Measurements from ENCODE around the gene SIRPD.

SIRPD gene

GRCh38 chr20:1493536-1493935 lies 64.0 kb downstream of the SIRPD start:
- no peak for TF ChIP-seq ZNF274 (IDR thresholded peaks at IDR 0.05; ENCODE audit: low read depth, low read length)
- H3K4me3 ChIP-seq (ENCODE audit: low read length) = no peak overlapping the region

- no peak for TF ChIP-seq ZNF274 (IDR thresholded peaks at IDR 0.05; ENCODE audit: low read depth, low read length)
- no peak overlapping the region for H3K4me3 ChIP-seq (ENCODE audit: low read length)
Measured at GRCh38 chr20:1491860-1492642, 65.5 kb downstream of the SIRPD start.

DNA sequence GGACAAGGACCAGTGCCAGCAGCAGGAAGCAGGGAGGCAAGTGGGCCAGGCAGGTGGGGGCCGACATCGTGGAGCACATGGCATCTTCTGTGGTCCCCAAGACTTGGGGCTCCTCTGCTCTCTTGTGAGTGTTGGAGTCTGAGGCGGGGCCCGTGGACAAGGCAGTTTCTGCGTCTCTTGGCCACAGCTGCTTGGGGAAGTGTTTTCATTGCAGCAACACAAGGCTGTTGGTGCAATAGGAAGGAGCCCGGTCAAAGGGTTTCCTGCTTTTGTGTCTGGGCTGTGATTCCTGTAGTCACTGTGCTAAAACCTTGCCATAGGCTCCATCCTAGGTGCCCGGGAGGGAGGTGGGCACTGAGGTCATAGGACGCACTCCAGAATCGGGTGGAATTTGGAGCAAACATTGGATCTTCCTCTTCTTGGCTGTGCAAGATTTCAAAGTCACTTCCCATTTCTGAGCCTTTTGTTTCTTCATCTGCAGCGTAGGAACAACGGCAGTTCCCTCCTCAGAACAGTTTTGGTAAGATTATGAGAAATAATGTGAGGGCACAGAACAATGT lies 66.1 kb downstream of the SIRPD start, which contains the start of gene SIRPB2:
Gene SIRPB2 (minus strand): TSS at position 140 of the 560 bp plus-strand sequence. CDS start 61 bp downstream, at position 79.
- no peak for TF ChIP-seq ZNF274 (IDR thresholded peaks at IDR 0.05; ENCODE audit: low read depth, low read length)
- H3K4me3 ChIP-seq (ENCODE audit: low read length) = no peak within 1 kb of the TSS

- no peak overlapping the region for H3K4me3 ChIP-seq (ENCODE audit: low read length)
- no peak for TF ChIP-seq ZNF274 (IDR thresholded peaks at IDR 0.05; ENCODE audit: low read depth, low read length)
Measured at GRCh38 chr20:1490643-1491195, 66.8 kb downstream of the SIRPD start.

- no peak for TF ChIP-seq ZNF274 (IDR thresholded peaks at IDR 0.05; ENCODE audit: low read depth, low read length)
- no peak overlapping the region for H3K4me3 ChIP-seq (ENCODE audit: low read length)
Measured at GRCh38 chr20:1489764-1490436, 67.6 kb downstream of the SIRPD start.

DNA sequence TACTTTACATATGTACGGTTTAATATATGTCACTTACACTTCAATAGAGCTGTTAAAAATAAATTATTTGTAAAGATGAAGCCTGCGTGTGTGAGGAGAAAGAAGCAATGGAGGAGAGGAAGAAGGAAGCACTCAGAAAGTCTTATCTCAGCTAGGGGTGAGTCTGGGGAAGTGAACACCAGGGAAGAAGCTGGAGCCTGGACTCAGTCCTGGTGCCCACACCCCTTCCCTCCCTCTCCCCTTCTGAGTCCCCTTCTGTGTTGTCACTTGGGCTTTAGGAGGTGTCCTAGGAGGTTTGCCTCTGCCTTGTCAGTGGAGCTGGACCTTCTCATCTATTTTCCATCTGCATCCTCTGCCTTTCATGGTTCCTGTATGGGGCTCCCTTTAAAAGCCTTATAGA lies 68.2 kb downstream of the SIRPD start:
- no peak overlapping the region for H3K4me3 ChIP-seq (ENCODE audit: low read length)
- TF ChIP-seq ZNF274 (IDR thresholded peaks at IDR 0.05; ENCODE audit: low read depth, low read length) = no peak

DNA sequence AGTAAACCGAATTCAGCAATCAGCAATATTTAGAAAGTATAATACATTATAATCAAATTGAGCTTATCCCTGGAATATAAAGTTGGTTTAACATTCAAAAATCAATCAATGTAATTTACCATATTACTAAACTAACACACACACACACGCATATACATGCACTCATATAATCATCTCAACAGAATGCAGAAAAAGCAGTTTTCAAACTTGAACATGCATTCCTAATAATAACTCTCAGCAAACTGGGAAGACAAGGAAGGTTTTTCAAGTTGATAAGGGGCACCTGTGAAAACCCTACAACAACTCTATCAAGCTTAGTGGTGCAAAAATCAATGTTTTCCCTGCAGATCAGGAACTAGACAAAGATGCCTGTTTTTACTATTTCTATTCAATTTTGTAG lies 70.9 kb downstream of the SIRPD start:
- TF ChIP-seq ZNF274 (IDR thresholded peaks at IDR 0.05; ENCODE audit: low read depth, low read length) = no peak
- no peak overlapping the region for H3K4me3 ChIP-seq (ENCODE audit: low read length)

DNA sequence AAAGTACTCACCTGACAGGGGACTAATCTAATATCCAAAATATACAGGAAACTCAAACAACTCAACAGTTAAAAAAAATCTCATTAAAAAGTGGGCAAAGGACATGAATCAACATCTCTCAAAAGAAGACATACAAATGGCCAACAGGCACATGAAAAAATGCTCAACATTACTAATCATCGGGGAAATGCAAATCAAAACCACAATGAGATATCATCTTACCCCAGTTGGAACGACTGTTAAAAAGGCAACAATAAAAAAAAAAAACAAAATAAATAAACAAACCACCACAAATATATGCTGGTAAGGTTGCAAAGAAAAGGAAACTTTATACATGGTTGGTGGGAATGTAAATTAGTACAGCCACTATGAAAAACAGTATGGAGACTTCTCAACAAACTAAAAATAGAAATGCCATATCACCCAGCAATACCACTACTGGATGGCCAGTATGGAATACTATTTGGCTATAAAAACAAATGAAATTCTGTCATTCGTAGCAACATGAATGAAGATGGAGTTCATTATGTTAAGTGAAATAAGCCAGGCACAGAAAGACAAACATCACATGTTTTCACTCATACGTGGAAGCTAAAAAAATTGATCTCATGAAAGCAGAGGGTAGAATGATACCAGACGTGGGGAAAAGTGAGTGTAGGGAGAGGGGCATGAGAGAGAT lies 72.9 kb downstream of the SIRPD start:
- no peak for TF ChIP-seq ZNF274 (IDR thresholded peaks at IDR 0.05; ENCODE audit: low read depth, low read length)
- no peak overlapping the region for H3K4me3 ChIP-seq (ENCODE audit: low read length)

All from GM08714 (cell line).